Upper lobe of left lung (tissue), 4 donors: Measurements from ENCODE around the gene DNAJC13.

Experiments
- CTCF ChIP-seq, 6 experiments: fragments of 450-650 bp in 4 of 6; fragments of 200-600 bp in 2 of 6; sonication (generic) in 2 of 6; IDR thresholded peaks; one replicate each; pipeline ENCODE4 v1.5.1; 2016 to 2019; ENCODE audit warnings: antibody characterized with exemption in 6 of 6
- POLR2AphosphoS5 ChIP-seq, 2 donors: sonication (generic); formaldehyde crosslinking; IDR thresholded peaks; one replicate each; pipeline ENCODE4 v1.5.1; 2017; ENCODE audit warnings: antibody characterized with exemption in 2 of 2

GRCh38 chr3:132456136-132456535 is 38.8 kb downstream of the DNAJC13 start:
- no peak for TF ChIP-seq CTCF (IDR thresholded peaks at IDR 0.05)
- TF ChIP-seq POLR2AphosphoS5 (IDR thresholded peaks at IDR 0.05): no peak
